ENCODE measurements around the gene CXorf51A.
"Not testable (repeated sequence)": the region's sequence is repeated elsewhere in the genome, so short reads cannot be mapped to it uniquely, and the experiment has no call there.

Gene CXorf51A

DNA sequence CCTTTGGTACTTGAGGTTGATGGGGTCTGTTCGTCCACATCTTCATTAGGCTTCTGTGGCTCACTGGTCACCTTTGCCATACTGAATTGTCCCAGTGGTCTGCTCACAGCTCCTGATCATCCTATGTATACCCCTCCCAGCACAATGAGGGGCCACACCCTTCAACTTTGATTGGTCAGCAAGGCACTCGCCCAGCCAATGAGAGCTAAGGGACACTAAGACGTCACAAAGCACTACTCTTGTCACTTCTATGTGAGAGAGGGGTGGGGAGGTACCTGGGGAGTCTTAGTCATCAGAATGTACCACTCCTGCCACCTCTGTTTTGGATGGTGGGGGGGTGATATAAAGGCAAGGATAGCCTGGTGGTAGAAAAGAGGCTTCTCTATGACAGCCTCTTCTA lies at the start of gene CXorf51A:
TSS of gene CXorf51A (minus strand) at position 101 of the 400 bp plus-strand sequence. CDS start at position 80, 21 bp downstream.
- DNase-seq; H3K9ac ChIP-seq (ENCODE audit: low read depth, low read length); H2AFZ ChIP-seq (ENCODE audit: low read depth, low read length); ATAC-seq (ENCODE audit: insufficient read depth, low read depth); H3K36me3 ChIP-seq (ENCODE audit: insufficient read depth, low read length); H4K20me1 ChIP-seq (ENCODE audit: insufficient read depth, low read length); H3K4me2 ChIP-seq (ENCODE audit: insufficient read depth, low read length); H3K27ac ChIP-seq (ENCODE audit: low read length); H3K4me3 ChIP-seq (ENCODE audit: low read depth in 1 of 2, low read length in 2 of 2); H3K27me3 ChIP-seq (ENCODE audit: insufficient read depth, low read length, poor library complexity); H3K79me2 ChIP-seq (ENCODE audit: insufficient read depth, low read length); H3K9me3 ChIP-seq (ENCODE audit: insufficient read depth, low read length, severe bottlenecking); H3K4me1 ChIP-seq (ENCODE audit: insufficient read depth, low read length): not testable (repeated sequence)

GRCh38 chrX:146863566-146863965 lies 49.0 kb upstream of the CXorf51A start:
- Histone ChIP-seq H3K27me3 (ENCODE audit: insufficient read depth, low read length, poor library complexity) (no peaks in the 10 kb centered on the region), H3K9me3 (ENCODE audit: insufficient read depth, low read length, severe bottlenecking) (no peaks in the 10 kb centered on the region), H3K4me2 (ENCODE audit: insufficient read depth, low read length) (no peak overlapping the region), H3K4me1 (ENCODE audit: insufficient read depth, low read length) (no peaks in the 10 kb centered on the region), H3K27ac (ENCODE audit: low read length) (no peak overlapping the region), H3K36me3 (ENCODE audit: insufficient read depth, low read length) (no peaks in the 10 kb centered on the region), H3K4me3 (ENCODE audit: low read depth in 1 of 2, low read length in 2 of 2) (no peak overlapping the region), H2AFZ (ENCODE audit: low read depth, low read length) (no peak overlapping the region), H4K20me1 (ENCODE audit: insufficient read depth, low read length) (no peaks in the 10 kb centered on the region), H3K9ac (ENCODE audit: low read depth, low read length) (no peak overlapping the region), H3K79me2 (ENCODE audit: insufficient read depth, low read length) (no peaks in the 10 kb centered on the region)
- TF ChIP-seq, protein P1, sequence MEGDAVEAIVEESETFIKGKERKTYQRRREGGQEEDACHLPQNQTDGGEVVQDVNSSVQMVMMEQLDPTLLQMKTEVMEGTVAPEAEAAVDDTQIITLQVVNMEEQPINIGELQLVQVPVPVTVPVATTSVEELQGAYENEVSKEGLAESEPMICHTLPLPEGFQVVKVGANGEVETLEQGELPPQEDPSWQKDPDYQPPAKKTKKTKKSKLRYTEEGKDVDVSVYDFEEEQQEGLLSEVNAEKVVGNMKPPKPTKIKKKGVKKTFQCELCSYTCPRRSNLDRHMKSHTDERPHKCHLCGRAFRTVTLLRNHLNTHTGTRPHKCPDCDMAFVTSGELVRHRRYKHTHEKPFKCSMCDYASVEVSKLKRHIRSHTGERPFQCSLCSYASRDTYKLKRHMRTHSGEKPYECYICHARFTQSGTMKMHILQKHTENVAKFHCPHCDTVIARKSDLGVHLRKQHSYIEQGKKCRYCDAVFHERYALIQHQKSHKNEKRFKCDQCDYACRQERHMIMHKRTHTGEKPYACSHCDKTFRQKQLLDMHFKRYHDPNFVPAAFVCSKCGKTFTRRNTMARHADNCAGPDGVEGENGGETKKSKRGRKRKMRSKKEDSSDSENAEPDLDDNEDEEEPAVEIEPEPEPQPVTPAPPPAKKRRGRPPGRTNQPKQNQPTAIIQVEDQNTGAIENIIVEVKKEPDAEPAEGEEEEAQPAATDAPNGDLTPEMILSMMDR (IDR thresholded peaks at IDR 0.05; ENCODE audit: borderline replicate concordance, extremely low read depth, low read length, poor library complexity, severe bottlenecking) = no peak
- no peak for TF ChIP-seq EZH2 (IDR thresholded peaks at IDR 0.05; ENCODE audit: borderline replicate concordance, low read depth, low read length, severe bottlenecking)
- ATAC-seq (ENCODE audit: insufficient read depth, low read depth) (no peak), DNase-seq (peak; percentile 12)

GRCh38 chrX:146854281-146854680 lies 39.7 kb upstream of the CXorf51A start:
- H2AFZ ChIP-seq (ENCODE audit: low read depth, low read length) = no peak overlapping the region
- DNase-seq (no peak), ATAC-seq (ENCODE audit: insufficient read depth, low read depth) (no peak)
- H3K27me3 ChIP-seq (ENCODE audit: insufficient read depth, low read length, poor library complexity) = no peaks in the 10 kb centered on the region
- no peaks in the 10 kb centered on the region for H3K79me2 ChIP-seq (ENCODE audit: insufficient read depth, low read length)
- no peak overlapping the region for H3K4me2 ChIP-seq (ENCODE audit: insufficient read depth, low read length)
- H3K27ac ChIP-seq (ENCODE audit: low read length) = no peak overlapping the region
- H3K9ac ChIP-seq (ENCODE audit: low read depth, low read length) = no peak overlapping the region
- H4K20me1 ChIP-seq (ENCODE audit: insufficient read depth, low read length) = no peaks in the 10 kb centered on the region
- no peak overlapping the region for H3K4me3 ChIP-seq (ENCODE audit: low read depth in 1 of 2, low read length in 2 of 2)
- H3K36me3 ChIP-seq (ENCODE audit: insufficient read depth, low read length) = no peaks in the 10 kb centered on the region
- TF ChIP-seq, protein P1 (IDR thresholded peaks at IDR 0.05; ENCODE audit: borderline replicate concordance, extremely low read depth, low read length, poor library complexity, severe bottlenecking) = no peak
- TF ChIP-seq EZH2 (IDR thresholded peaks at IDR 0.05; ENCODE audit: borderline replicate concordance, low read depth, low read length, severe bottlenecking) = no peak
- no peaks in the 10 kb centered on the region for H3K4me1 ChIP-seq (ENCODE audit: insufficient read depth, low read length)
- H3K9me3 ChIP-seq (ENCODE audit: insufficient read depth, low read length, severe bottlenecking) = no peaks in the 10 kb centered on the region

GRCh38 chrX:146831994-146832393 lies 17.4 kb upstream of the CXorf51A start:
- H3K79me2 ChIP-seq (ENCODE audit: insufficient read depth, low read length) = no peaks in the 10 kb centered on the region
- no peak for TF ChIP-seq EZH2 (IDR thresholded peaks at IDR 0.05; ENCODE audit: borderline replicate concordance, low read depth, low read length, severe bottlenecking)
- TF ChIP-seq, protein P1 (IDR thresholded peaks at IDR 0.05; ENCODE audit: borderline replicate concordance, extremely low read depth, low read length, poor library complexity, severe bottlenecking) = no peak
- H2AFZ ChIP-seq (ENCODE audit: low read depth, low read length) = no peak overlapping the region
- H4K20me1 ChIP-seq (ENCODE audit: insufficient read depth, low read length) = no peaks in the 10 kb centered on the region
- no peaks in the 10 kb centered on the region for H3K4me1 ChIP-seq (ENCODE audit: insufficient read depth, low read length)
- no peak overlapping the region for H3K4me3 ChIP-seq (ENCODE audit: low read depth in 1 of 2, low read length in 2 of 2)
- ATAC-seq (ENCODE audit: insufficient read depth, low read depth) (no peak), DNase-seq (no peak)
- H3K9ac ChIP-seq (ENCODE audit: low read depth, low read length) = no peak overlapping the region
- H3K27ac ChIP-seq (ENCODE audit: low read length) = no peak overlapping the region
- H3K36me3 ChIP-seq (ENCODE audit: insufficient read depth, low read length) = no peaks in the 10 kb centered on the region
- H3K27me3 ChIP-seq (ENCODE audit: insufficient read depth, low read length, poor library complexity) = no peaks in the 10 kb centered on the region
- H3K9me3 ChIP-seq (ENCODE audit: insufficient read depth, low read length, severe bottlenecking) = peaks cover 4% of the 10 kb centered on the region
- H3K4me2 ChIP-seq (ENCODE audit: insufficient read depth, low read length) = no peak overlapping the region

DNA sequence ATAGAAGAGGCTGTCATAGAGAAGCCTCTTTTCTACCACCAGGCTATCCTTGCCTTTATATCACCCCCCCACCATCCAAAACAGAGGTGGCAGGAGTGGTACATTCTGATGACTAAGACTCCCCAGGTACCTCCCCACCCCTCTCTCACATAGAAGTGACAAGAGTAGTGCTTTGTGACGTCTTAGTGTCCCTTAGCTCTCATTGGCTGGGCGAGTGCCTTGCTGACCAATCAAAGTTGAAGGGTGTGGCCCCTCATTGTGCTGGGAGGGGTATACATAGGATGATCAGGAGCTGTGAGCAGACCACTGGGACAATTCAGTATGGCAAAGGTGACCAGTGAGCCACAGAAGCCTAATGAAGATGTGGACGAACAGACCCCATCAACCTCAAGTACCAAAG lies 5.1 kb downstream of the CXorf51A start, which contains the start of gene CXorf51B:
TSS of gene CXorf51B (plus strand) at position 301 of the 400 bp plus-strand sequence. CDS start at position 322, 21 bp downstream.
- H3K27ac ChIP-seq (ENCODE audit: low read length) = not testable (repeated sequence)

More for the DNA sequence above, 5.1 kb downstream of the CXorf51A start, which contains the start of gene CXorf51B:
- not testable (repeated sequence) for H3K36me3 ChIP-seq (ENCODE audit: insufficient read depth, low read length); H3K9ac ChIP-seq (ENCODE audit: low read depth, low read length); H3K9me3 ChIP-seq (ENCODE audit: insufficient read depth, low read length, severe bottlenecking); H3K79me2 ChIP-seq (ENCODE audit: insufficient read depth, low read length); ATAC-seq (ENCODE audit: insufficient read depth, low read depth); H2AFZ ChIP-seq (ENCODE audit: low read depth, low read length); H3K4me3 ChIP-seq (ENCODE audit: low read depth in 1 of 2, low read length in 2 of 2); H3K27me3 ChIP-seq (ENCODE audit: insufficient read depth, low read length, poor library complexity); H4K20me1 ChIP-seq (ENCODE audit: insufficient read depth, low read length); DNase-seq; H3K4me1 ChIP-seq (ENCODE audit: insufficient read depth, low read length); H3K4me2 ChIP-seq (ENCODE audit: insufficient read depth, low read length)

All from DND-41 (cell line).